NCI-H774 (cell line): ENCODE measurements around the gene CHST11.

ENCODE experiments used
- DNase-seq: peaks from one replicate; lab custom pipeline; 2025; lab: John Stamatoyannopoulos, UW

The CHST11 gene

DNA sequence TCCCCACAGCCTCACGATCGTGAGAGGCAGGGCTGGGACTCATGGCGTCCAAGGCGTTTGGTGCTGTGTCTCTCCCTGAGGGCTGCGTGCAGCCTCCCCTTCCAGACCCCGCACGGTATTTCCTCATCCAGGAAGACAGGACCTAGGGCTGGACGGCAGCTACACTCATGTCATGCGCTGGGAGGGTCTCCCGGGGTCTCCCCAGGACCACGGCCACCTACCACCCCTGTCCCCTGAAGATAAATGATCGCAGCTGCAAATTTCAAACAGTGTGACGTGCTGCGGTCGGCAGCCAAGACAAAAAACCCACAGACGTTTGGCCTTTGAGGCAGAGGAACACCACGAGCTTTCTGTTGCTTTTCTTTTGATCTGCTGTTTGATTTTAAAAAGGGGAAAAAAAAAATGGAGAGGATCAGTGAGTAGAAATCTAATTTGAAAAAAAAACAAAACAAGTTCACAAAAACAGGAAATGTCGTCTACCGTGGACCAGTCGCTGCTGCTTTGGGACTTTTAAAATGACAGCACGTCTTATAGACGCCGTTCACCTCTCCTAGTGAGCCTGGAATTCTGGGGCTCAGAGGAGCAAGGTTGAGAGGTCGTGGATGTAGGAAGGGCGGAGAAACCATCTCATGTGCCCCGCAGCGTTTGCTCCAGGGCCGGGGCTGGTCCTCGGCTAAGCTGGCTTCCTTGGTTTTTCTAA lies 263.7 kb downstream of the CHST11 start:
- DNase-seq: no peak

GRCh38 chr12:104721039-104721405 lies 264.3 kb downstream of the CHST11 start:
- no peak for DNase-seq

DNA sequence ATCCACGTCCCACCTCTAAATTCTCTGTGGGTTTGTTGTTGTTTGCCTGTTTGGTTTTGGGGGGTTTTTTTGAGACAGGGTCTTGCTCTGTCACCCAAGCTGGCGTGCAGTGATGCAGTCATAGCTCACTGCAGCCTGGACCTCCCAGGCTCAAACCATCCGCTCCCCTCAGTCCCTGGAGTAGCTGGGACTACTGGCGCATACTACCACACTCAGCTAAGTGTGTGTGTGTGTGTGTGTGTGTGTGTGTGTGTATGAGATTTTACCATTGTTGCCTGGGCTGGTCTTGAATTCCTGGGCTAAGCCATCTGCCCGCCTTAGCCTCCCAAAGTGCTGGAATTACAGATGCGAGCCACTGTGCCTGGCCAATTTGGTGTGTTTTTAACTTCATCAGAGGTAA lies 265.2 kb downstream of the CHST11 start:
- no peak for DNase-seq

DNA sequence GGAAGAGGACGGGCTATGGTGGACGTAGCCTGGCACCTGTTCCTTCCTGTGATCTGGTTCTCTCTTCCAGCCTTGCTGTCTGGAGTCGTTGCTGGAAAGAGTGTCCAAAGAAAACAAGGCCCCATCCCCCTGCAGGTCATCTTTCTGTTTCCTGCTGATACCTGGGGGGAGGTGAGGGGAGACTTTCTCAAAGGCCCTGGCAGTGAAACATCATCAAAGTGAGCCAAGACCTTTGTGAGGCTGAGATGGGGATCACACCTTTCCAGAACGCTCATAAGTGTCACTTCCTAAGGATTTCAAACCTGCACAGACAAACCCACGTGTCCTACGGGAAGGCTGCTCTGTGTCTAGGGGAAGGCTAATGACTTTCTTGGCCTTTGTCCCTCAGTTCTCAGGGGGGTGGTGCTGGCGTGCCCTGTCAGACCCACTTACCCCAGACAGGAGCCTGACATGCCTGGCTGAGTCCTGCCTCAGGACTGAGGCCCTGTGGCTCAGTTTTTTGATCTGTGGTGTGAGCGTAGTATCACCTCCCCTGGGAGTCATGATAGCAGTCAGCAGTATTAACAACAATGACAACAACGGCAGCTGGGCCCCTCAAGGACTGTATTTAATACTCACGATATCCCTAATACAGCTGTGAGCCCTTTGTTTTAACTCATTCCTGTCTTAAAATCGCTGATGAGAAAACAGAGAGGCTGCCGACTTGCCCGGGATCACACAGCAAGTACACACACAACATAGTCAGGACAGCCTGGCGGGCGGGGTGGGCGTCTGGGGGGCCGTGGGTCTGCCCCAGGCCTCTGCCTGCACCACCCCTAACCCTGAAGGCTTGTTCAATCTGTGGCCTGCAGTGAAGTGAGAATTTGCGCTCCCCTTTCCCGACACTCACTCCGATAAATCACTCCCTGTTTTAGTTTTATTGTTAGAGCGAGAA lies 266.1 kb downstream of the CHST11 start:
- DNase-seq: no peak

- no peak for DNase-seq
Observed at GRCh38 chr12:104723895-104724294, 267.1 kb downstream of the CHST11 start.

GRCh38 chr12:104724992-104725585 lies 268.3 kb downstream of the CHST11 start:
- DNase-seq: no peak

DNA sequence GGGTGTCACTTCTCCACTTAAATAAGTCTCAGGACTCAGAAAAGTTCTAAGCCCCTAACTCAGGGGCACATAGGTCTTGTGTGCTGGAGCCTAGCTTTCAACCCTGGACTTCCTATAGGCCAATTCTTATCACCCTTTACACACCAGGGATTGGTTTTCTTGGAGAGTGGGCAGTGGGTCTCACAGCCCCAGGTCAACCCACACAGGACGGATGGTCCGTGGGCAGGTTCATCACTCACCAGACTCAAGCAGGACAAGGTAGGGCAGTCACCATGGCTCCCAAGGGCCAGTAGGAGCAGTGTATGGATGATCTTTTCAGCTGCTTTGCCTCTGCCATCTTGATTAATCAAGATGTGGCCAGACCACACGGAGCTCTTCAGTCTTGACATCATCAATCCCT lies 268.9 kb downstream of the CHST11 start:
- no peak for DNase-seq

DNA sequence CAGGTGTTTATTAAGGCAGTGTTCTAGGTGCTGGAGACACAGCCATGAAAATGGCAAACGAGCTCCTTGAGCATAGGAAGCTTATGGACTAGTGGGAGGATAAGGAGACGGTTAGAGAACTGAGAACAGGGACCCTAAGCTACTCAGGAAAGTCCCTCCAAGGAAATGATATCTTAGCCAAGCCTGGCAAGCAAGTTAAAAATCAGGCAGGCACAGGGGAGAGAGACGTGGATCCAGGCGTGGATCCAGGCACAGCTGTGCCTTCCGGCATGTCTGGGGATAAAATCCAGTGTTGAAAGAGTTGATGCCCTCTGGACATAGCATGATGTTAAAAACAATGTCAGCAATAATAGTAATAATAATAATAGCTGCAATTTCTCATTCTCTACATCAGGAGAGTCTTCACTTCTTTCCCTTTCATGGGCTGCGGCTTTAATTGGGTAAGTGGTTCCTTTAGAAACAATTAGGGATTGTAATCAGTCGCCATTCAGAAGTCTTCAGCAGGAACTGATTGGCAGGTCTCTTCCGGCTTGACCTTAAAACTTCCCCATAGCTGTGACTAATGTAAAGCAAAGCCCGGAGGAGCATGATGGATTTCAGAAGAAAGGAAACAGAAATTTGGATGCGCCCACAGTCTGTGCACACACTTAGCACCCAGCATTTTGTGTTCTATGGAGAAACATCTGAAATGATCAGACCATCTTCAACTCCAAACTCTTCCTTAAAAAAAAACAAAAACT lies 271.1 kb downstream of the CHST11 start:
- DNase-seq: no peak

- DNase-seq: no peak
Observed at GRCh38 chr12:104729091-104729490, 272.3 kb downstream of the CHST11 start.

GRCh38 chr12:104729610-104730446 lies 273.1 kb downstream of the CHST11 start:
- DNase-seq: no peak

- no peak for DNase-seq
Observed at GRCh38 chr12:104730763-104731162, 274.0 kb downstream of the CHST11 start.

DNA sequence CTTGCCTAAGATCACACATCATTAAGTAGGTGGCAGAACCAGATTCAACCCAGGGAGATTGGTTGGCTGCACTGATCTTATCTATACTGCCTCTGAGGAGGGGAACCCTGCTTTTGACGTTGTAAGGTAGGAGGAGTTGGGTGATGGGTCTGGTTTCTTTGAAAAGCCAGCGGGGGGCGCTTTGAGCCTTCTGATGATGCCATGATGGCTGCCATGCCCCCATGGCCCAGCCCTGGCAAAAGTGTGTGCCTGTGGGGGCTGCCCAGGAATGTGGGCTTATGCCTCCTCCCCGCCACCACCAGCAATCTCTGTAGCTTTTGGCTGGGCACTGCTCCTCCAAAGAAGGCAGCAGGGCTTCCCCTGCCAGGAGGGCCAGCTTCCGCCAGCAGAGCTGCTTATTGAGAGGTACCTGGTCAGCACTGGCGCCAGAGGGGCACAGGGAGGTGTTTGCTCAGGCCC lies 277.0 kb downstream of the CHST11 start:
- DNase-seq: no peak

GRCh38 chr12:104734541-104735095 lies 277.9 kb downstream of the CHST11 start:
- no peak for DNase-seq

DNA sequence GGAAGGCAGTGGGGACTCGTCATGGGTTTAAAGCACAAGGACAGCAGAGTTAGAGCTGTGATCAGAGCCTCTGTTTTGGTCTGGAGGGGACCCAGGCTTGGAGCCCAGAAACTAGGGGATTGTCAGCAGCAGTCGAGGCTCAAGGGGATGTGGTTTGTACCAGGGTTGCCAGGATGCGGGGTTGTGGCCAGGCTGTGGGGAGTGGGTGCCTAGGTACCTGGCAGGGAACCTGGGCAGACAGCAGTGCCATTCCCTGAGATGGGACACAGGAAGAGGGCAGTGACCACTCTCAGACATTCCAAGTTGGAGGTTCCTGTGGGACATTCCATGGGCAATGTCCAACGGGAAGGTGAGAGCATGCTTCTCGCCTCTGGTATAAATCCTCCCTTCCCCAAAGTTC lies 279.1 kb downstream of the CHST11 start:
- DNase-seq: no peak

GRCh38 chr12:104736307-104736706 lies 279.6 kb downstream of the CHST11 start:
- DNase-seq: no peak

DNA sequence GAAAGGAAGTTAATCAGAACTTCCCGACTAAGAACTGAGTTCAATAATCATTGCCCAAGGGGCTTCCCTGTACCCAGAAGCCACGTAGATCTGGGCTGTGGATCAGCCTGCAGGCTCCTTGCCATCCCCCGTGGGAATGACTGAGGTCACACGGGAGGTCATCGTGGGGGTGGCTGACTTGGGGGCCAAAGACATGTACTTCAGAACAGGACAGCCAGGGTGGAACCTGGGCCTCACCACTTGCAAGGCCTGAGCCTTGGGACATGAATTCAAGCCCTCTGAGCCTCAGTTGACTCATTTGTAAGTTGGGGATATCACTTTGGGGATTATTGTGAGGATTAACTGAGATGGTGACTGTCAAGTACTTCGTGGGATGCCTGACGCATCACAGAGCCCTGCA lies 280.4 kb downstream of the CHST11 start:
- no peak for DNase-seq

DNA sequence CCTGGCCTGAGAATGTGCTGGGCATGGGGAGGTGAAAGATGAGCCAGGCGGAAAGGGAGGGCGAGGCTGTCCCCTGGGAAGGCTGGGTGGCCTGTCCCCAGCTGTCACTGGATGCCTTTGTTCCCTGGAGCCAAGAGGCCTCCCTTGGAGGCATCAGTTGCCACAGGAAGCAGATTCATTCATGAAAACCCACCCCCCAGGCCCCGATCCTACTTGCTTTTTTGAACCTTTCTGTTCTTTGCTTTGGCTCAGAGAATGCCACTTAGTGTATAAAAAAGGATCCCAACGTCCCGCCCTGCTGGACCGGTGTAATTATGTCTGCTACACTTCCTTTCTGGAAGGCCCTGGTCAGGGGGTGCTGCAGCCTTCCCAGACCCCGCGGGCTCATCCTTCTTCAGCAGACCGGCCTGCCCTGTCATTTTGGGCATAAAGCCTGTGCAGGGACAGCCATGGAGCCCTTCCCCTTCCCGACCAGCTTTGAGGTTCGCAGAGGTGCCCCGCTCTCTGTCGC lies 281.1 kb downstream of the CHST11 start:
- no peak for DNase-seq

GRCh38 chr12:104738331-104738730 lies 281.6 kb downstream of the CHST11 start:
- DNase-seq: no peak

DNA sequence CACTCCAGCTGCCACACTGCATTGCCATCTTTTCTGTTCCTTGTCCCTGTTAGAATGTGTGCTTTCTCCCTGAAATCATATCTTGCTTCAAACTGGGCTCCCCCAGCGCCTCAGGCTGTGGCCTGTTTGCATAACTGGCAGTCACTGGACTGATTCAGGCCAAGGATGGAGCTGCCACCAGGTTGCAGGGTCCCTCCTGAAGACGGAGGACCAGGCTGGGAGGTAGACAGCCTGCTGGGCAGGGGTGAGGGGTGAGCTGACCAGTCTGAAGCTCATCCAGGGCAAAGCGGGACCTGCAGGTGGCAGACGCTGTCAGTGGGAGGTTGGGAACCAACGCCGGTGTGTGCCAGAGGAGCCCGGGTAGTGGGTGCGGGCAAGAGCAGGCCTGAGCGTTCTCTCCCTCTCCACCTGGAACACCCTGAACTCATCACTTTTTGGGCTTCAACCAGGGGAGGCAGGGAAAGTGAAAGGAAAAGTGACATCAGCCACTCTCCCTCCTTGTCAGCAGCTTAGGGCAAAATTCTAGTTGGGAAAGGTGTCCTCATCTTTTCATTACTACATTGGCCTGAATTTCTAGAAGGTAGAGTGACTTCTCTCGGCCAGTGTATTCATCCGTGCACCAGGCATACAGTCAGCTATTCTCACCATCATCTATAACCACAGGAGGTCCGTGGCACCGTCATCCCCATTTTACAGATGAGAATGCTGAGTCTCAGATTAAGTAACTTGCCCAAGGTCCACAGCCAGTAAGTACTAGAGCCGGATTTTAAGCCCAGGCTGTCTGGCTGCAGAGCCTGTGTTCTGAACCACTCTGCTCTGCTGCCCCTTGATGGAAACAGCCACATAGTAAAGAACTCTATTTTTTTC lies 282.3 kb downstream of the CHST11 start:
- no peak for DNase-seq

DNA sequence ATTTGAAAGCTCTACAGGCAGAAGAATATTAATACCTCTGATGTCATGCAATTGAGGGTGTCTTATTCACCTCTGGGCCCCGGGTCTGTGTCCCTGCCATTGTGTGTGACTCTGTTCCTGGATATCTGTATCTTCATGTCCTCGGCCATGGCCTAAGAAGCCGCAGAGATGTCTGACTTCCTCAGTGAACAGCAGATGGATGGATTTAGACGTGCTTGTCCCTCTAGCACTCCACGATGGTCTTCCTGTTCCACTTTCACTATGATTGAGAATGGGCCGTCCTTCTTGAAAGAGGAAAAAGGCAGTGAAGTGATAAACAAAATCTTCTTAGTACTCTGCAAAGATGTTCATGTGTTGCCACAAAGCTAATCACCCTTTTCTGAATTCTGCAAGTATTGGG lies 283.9 kb downstream of the CHST11 start:
- DNase-seq: no peak
